ENCODE measurements around the gene TRIM8. TPM values are rescaled to one million over a fixed set of nuclear protein-coding genes. Genes with fewer than 3 reads are reported as not detected.

Gene TRIM8
- total and polyA plus RNA-seq, 2 donors (not counting 1 experiment from before 2014, with no cell fraction given): 44.9 to 74.4 TPM

GRCh38 chr10:102651455-102652169 lies 7.3 kb downstream of the TRIM8 start:
- Histone ChIP-seq H3K36me3 (replicated peaks in 1 of 2; ENCODE audit: control extremely low read depth in 1 of 2, control insufficient read depth in 1 of 2, extremely low read depth in 1 of 2, insufficient read depth in 2 of 2, low read length in 1 of 2) (peaks cover 1 to 30% of the 10 kb centered on the region in 2 experiments), H3K4me3 (ENCODE audit: control extremely low read depth in 1 of 5, extremely low read depth in 1 of 5, insufficient read depth in 1 of 5, low read depth in 2 of 5, low read length in 4 of 5) (peak overlapping the region in 2 of 5 experiments; percentile 23 to 35), H3K4me1 (ENCODE audit: control insufficient read depth in 2 of 2, insufficient read depth in 2 of 2, low read length in 2 of 2) (peaks cover 72 to 74% of the 10 kb centered on the region in 2 donors), H3K79me2 (ENCODE audit: control insufficient read depth, insufficient read depth, low read length) (peaks cover 83% of the 10 kb centered on the region), H4K20me1 (ENCODE audit: control insufficient read depth, insufficient read depth, low read length, poor library complexity, severe bottlenecking) (peaks cover 97% of the 10 kb centered on the region), H2AFZ (ENCODE audit: insufficient read depth, low read depth, low read length, poor library complexity, severe bottlenecking) (no peak overlapping the region), H3K4me2 (replicated peaks; ENCODE audit: low read depth, low read length, poor library complexity, severe bottlenecking) (peak overlapping the region; percentile 94), H3K9ac (ENCODE audit: low read length) (peak overlapping the region; percentile 41), H3K9me3 (ENCODE audit: control extremely low read depth in 1 of 3, control insufficient read depth in 2 of 3, insufficient read depth in 1 of 3, low read length in 2 of 3) (no peaks in the 10 kb centered on the region), H3K27ac (ENCODE audit: low read length in 2 of 2) (peak overlapping the region; percentile 70 to 90), H3K27me3 (replicated peaks in 1 of 4; ENCODE audit: control extremely low read depth in 1 of 4, control insufficient read depth in 3 of 4, insufficient read depth in 4 of 4, low read length in 3 of 4) (no peaks in the 10 kb centered on the region)
- POLR2A ChIA-PET: interaction anchor here (1.1 to 1.8 kb wide), 3 partner anchors 9 to 537 kb away, joined by 3 to 13 read pairs (median 7); no protein-coding TSS in a partner anchor
- 59% methylated on average over 9 of the region's 11 CpGs for WGBS (ENCODE audit: insufficient coverage)
- TF ChIP-seq EZH2 (IDR thresholded peaks at IDR 0.05; ENCODE audit: borderline replicate concordance, insufficient read depth, low read depth, low read length, poor library complexity, severe bottlenecking) (no peak), CTCF (IDR thresholded peaks at IDR 0.05) (no peak)
- Mint-ChIP-seq H3K4me3 (peak overlapping the region; percentile 90), H3K4me1 (peaks cover 78% of the 10 kb centered on the region), H3K27me3 (no peaks in the 10 kb centered on the region), H3K9me3 (ENCODE audit: insufficient read depth) (no peaks in the 10 kb centered on the region), H3K27ac (peak overlapping the region; percentile 98)
- CTCF ChIA-PET: interaction anchor here (1.3 to 3.4 kb wide), 4 partner anchors 10 to 32 kb away, joined by 3 to 14 read pairs (median 8); no protein-coding TSS in a partner anchor
- DNase-seq (no peak), ATAC-seq (ENCODE audit: low read depth) (no peak)
- intact Hi-C loops (cut with micrococcal nuclease): loop anchor here (1.0 kb wide), 1 partner anchor 9 kb away; no protein-coding TSS in a partner anchor
